DOHH2 (cell line): ENCODE results near the gene SLC7A5.
"Not testable (repeated sequence)": the region's sequence is repeated elsewhere in the genome, so short reads cannot be mapped to it uniquely, and the experiment has no call there.

Experiments
- H3F3A ChIP-seq: fragments of 200-600 bp; sonication (generic), shearing (Covaris generic); 2 replicates; pipeline ENCODE4 v1.6.0; 2016; ENCODE audit warnings: antibody characterized with exemption, mild to moderate bottlenecking; ENCODE audit not compliant: control insufficient read depth, insufficient read depth
- H3K27ac ChIP-seq: fragments of 200-600 bp; sonication (generic); 2 replicates; pipeline ENCODE4 v1.5.1; 2014; ENCODE audit warnings: low read depth, mild to moderate bottlenecking, low read length, moderate library complexity
- H3K27me3 ChIP-seq: fragments of 200-600 bp; sonication (generic); 2 replicates; pipeline ENCODE4 v1.6.1; 2014; ENCODE audit warnings: mild to moderate bottlenecking, low read length, mixed read lengths; ENCODE audit not compliant: control insufficient read depth
- H3K36me3 ChIP-seq: fragments of 200-600 bp; sonication (generic); 2 replicates; pipeline ENCODE4 v1.6.1; 2014; ENCODE audit warnings: mild to moderate bottlenecking, low read length, moderate library complexity, mixed read lengths; ENCODE audit not compliant: control insufficient read depth
- H3K4me1 ChIP-seq: fragments of 200-600 bp; sonication (generic); 2 replicates; pipeline ENCODE4 v1.6.1; 2014; ENCODE audit warnings: mild to moderate bottlenecking, low read length, mixed read lengths; ENCODE audit not compliant: control insufficient read depth
- H3K4me2 ChIP-seq: fragments of 200-600 bp; sonication (generic); 2 replicates; pipeline ENCODE4 v1.6.0; 2014; ENCODE audit warnings: mild to moderate bottlenecking, low read length, moderate library complexity
- H3K4me3 ChIP-seq: fragments of 200-600 bp; sonication (generic); 2 replicates; pipeline ENCODE4 v1.5.1; 2014; ENCODE audit warnings: mild to moderate bottlenecking, low read length, mixed read lengths
- H3K79me2 ChIP-seq: fragments of 200-600 bp; sonication (generic); 2 replicates; pipeline ENCODE4 v1.6.1; 2014; ENCODE audit warnings: mild to moderate bottlenecking, low read length, mixed read lengths; ENCODE audit not compliant: control insufficient read depth
- H3K9me2 ChIP-seq: fragments of 200-600 bp; sonication (generic); replicated peaks from 2 replicates; pipeline ENCODE4 v1.6.1; 2014; ENCODE audit warnings: mild to moderate bottlenecking, low read length, mixed read lengths; ENCODE audit not compliant: control insufficient read depth
- H3K9me3 ChIP-seq: fragments of 200-600 bp; sonication (generic); 2 replicates; pipeline ENCODE4 v1.6.1; 2014; ENCODE audit warnings: antibody characterized with exemption, low read length, mixed read lengths; ENCODE audit not compliant: control insufficient read depth, insufficient read depth
- H4K20me1 ChIP-seq: fragments of 200-600 bp; sonication (generic); 2 replicates; pipeline ENCODE4 v1.6.0; 2014; ENCODE audit warnings: low read depth, mild to moderate bottlenecking, antibody characterized with exemption, low read length, moderate library complexity; ENCODE audit not compliant: control insufficient read depth, insufficient read depth
- EZH2phosphoT487 ChIP-seq: fragments of 200-600 bp; sonication (generic); IDR thresholded peaks from 2 replicates; pipeline ENCODE4 v1.6.1; 2017; ENCODE audit warnings: borderline replicate concordance, mild to moderate bottlenecking, antibody characterized with exemption, low read length, moderate library complexity, mixed read lengths
- TF ChIP-seq, protein P1 (sequence below): fragments of 200-600 bp; sonication (generic); IDR thresholded peaks from one replicate; pipeline ENCODE4 v1.5.1; 2014; ENCODE audit warnings: antibody characterized with exemption, mild to moderate bottlenecking, low read depth, low read length; ENCODE audit not compliant: poor library complexity, severe bottlenecking

SLC7A5 gene

DNA sequence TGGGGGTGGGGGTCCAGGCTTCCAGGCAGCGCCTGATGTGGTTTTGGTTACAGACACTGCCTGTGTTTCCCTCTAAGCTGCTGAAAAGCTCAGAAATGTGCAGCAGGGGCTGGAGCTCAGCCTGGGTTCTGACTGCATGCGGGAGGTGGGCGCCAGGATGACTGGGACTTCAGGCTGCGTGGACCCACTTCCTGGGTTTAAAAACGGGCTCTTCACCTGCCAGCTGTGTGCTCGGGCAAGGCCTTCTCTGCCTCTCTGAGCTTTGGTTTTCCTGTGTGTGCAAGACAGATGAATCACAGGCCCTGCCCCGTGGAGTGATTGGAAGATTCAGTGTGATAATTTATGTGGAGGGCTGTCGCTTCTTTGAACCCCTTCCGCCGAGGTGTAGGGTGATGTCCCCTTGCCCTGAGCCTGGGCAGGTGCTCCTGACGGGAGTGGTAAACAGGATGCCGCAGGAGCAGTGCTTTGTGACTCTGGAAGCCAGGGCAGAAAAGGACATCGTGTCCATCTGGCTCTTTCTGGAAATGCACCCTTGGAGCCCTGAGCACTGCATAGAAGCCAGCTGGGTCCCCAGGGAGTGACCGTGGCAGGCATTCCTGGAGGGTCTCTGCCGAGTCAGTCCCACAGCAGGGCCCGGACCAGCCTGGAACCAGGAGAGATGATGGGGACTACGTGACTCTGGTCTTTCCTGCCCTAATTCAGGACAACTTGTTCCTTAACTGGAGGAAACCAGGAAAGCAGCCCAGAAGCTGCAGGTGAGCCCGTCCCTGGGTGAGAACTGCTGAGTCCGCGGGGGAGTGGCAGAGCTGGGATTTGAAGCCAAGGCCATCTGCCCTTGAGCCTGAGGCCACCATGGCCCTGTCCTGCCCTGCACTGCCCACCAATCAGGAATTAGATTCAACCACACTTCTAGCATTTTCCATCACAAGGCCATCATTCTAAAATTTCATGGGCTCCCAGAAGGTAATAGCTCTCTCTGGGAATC is 28.5 kb upstream of the SLC7A5 start:
- TF ChIP-seq, protein P1, sequence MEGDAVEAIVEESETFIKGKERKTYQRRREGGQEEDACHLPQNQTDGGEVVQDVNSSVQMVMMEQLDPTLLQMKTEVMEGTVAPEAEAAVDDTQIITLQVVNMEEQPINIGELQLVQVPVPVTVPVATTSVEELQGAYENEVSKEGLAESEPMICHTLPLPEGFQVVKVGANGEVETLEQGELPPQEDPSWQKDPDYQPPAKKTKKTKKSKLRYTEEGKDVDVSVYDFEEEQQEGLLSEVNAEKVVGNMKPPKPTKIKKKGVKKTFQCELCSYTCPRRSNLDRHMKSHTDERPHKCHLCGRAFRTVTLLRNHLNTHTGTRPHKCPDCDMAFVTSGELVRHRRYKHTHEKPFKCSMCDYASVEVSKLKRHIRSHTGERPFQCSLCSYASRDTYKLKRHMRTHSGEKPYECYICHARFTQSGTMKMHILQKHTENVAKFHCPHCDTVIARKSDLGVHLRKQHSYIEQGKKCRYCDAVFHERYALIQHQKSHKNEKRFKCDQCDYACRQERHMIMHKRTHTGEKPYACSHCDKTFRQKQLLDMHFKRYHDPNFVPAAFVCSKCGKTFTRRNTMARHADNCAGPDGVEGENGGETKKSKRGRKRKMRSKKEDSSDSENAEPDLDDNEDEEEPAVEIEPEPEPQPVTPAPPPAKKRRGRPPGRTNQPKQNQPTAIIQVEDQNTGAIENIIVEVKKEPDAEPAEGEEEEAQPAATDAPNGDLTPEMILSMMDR: no peak
- TF ChIP-seq EZH2phosphoT487: no peak
- H3K9me2 ChIP-seq: no peaks in the 10 kb centered on the region
- no peaks in the 10 kb centered on the region for H3K36me3 ChIP-seq
- no peak overlapping the region for H3K4me3 ChIP-seq
- H3K4me1 ChIP-seq: peaks cover 6% of the 10 kb centered on the region
- H3K4me2 ChIP-seq: no peak overlapping the region
- no peaks in the 10 kb centered on the region for H3K9me3 ChIP-seq
- H3F3A ChIP-seq: no peaks in the 10 kb centered on the region
- no peaks in the 10 kb centered on the region for H4K20me1 ChIP-seq
- H3K27ac ChIP-seq: no peak overlapping the region
- 0 out of 2 replicates have a peak, but pooled peaks cover 5% of the 10 kb centered on the region for H3K27me3 ChIP-seq
- H3K79me2 ChIP-seq: no peaks in the 10 kb centered on the region

DNA sequence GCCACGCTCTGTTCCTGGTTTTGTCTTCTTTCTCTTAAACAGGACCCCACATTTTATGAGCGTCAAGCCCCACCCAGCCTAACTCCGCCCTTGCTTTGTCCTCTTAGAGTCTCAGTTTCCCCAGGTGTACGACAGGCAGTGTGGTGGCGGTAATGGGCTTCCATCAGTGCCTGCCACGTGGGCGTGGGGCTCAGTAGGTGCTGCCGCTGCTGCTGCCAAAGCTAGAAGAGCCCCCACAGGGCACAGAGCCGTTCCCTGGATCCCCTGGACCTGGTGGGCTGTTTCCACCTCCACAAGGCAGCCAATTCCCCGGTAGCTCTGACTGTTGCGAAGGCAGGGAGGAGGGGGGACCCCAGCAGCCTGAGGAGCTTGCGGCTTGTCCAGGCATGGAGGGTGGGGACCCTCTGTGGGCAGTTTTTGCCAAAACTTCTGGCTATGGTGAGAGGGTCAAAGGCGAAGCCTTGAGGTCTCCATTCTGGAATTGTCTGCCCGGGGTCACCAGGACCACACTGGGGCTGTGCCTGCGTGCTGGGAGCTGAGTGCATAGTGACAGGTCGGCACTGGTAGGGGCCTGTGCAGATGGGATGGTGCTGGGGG is 27.7 kb upstream of the SLC7A5 start:
- H3K4me3 ChIP-seq, H3K4me1 ChIP-seq, H3F3A ChIP-seq, H3K27ac ChIP-seq, H3K9me3 ChIP-seq, H4K20me1 ChIP-seq, H3K36me3 ChIP-seq, H3K27me3 ChIP-seq, H3K9me2 ChIP-seq, H3K4me2 ChIP-seq, H3K79me2 ChIP-seq: not testable (repeated sequence)

DNA sequence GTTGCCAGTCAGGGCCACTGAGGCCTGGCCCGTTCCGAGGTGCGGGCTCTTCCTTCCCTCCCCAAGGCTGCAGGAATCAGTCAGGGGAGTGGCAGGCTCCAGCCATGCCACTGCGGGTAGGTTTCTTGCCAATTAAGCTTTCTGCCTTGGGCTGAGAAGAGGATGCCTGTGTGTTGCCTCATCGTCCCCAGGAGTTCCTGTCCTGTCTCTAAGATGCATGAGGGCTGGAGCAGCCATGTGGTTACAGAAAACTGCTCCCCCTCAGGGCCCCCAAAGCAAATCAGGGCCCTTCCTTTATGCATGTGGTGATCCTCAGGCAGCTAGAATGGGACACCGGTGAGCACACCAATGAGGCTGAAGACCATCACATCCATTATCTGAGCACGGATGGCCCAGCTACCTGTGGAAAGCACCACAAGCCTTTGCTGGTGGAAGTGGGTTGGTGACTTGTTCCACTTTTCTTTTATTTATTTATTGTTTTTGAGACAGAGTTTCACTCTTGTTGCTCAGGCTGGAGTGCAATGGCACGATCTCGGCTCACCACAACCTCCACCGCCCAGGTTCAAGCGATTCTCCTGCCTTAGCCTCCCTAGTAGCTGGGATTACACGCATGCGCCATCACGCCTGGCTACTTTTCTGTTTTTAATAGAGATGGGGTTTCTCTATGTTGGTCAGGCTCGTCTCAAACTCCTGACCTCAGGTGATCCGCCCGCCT is 27.0 kb upstream of the SLC7A5 start:
- not testable (repeated sequence) for H3K4me1 ChIP-seq, H3K36me3 ChIP-seq, H3K27me3 ChIP-seq, H3K9me2 ChIP-seq, H4K20me1 ChIP-seq, H3K27ac ChIP-seq, H3K4me2 ChIP-seq, H3F3A ChIP-seq, H3K4me3 ChIP-seq, H3K9me3 ChIP-seq, H3K79me2 ChIP-seq

DNA sequence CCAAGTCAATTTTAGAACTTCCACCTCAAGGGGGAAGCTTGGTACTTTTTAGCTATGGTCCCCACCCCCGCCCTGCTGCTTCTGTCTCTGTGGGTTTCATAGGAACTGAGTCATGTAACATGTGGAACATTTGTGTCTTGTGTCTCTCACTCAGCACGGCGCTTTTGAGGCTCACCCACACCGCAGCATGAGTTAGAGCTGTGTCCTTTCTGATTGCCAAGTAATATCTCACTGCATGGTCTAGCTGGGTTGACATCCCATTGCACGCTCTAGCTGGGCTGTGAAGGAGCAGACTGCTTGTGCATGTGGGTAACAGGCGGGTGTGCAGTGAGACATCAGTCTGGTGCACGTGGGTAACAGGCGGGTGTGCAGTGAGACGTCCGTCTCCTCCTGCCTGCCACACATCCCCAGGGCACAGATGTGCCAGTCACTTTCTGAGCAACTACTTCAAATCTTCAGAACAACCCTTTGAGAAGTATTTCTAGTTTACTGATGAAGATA is 26.4 kb upstream of the SLC7A5 start:
- no peak overlapping the region for H3K4me2 ChIP-seq
- no peaks in the 10 kb centered on the region for H3F3A ChIP-seq

DNA sequence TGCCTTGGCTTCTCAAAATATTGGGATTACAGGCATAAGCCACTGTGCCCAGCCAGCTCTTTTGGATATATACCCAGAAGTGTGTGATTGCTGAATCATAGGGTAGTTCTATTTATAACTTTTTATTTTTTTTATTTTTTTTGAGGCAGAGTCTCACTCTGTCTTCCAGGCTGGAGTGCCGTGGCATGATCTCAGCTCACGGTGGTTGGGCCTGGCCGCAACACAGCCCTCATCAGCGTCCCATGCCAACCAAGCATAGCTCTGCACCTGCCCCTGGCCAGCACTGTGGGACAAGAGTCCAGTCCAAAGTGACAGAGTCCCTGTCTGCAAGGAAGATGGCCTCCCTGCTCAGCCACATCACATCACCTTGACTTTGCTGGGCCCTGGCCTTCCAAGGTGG is 24.7 kb upstream of the SLC7A5 start:
- not testable (repeated sequence) for H3F3A ChIP-seq, H3K9me3 ChIP-seq, H3K36me3 ChIP-seq, H3K27ac ChIP-seq, H3K4me3 ChIP-seq, H4K20me1 ChIP-seq, H3K4me2 ChIP-seq, H3K79me2 ChIP-seq, H3K9me2 ChIP-seq, H3K27me3 ChIP-seq, H3K4me1 ChIP-seq

More for the DNA sequence above, 26.4 kb upstream of the SLC7A5 start:
- 0 out of 2 replicates have a peak, but pooled peaks cover 5% of the 10 kb centered on the region for H3K27me3 ChIP-seq
- no peaks in the 10 kb centered on the region for H3K36me3 ChIP-seq
- H3K4me3 ChIP-seq: no peak overlapping the region
- H4K20me1 ChIP-seq: no peaks in the 10 kb centered on the region
- no peaks in the 10 kb centered on the region for H3K79me2 ChIP-seq
- H3K27ac ChIP-seq: no peak overlapping the region
- no peaks in the 10 kb centered on the region for H3K9me2 ChIP-seq
- TF ChIP-seq, protein P1: no peak
- no peak for TF ChIP-seq EZH2phosphoT487
- H3K4me1 ChIP-seq: peaks cover 6% of the 10 kb centered on the region
- no peaks in the 10 kb centered on the region for H3K9me3 ChIP-seq
